Measurements from ENCODE around the gene SPIRE1. TPM values are rescaled to one million over a fixed set of nuclear protein-coding genes. Genes with fewer than 3 reads are reported as not detected.

SPIRE1 gene
- total RNA-seq, 1 experiment from 2014 or later = 16.6 TPM

DNA sequence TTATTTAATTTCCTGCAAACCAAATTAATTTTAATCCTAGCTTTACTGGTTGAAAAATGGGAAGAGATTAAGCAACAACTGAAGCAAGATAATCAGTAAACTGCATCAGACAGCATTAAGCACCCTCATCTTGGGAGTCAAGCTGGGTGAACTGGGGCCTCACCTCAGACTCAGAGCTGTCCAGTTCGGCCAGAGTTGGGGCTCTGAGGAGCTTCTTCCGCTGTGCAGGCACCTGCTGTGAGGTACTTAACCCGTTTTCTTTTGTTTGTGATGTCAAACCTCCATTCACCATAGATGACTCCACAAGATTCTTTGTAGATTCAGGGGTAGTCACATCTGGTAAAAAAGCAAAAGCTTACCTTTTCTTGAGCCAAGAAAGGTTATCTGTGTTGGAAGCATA lies 178.4 kb downstream of the SPIRE1 start:
- H2BK20ac ChIP-seq (ENCODE audit: low read depth, low read length, poor library complexity, severe bottlenecking) = no peak overlapping the region
- H2AK5ac ChIP-seq (ENCODE audit: insufficient read length, low read length) = no peak overlapping the region
- H3K27ac ChIP-seq (ENCODE audit: insufficient read length, low read depth, low read length) = no peak overlapping the region
- H3K4me3 Mint-ChIP-seq = no peak overlapping the region; a peak in 1 of 5 replicates
- no peak overlapping the region for H4K91ac ChIP-seq (ENCODE audit: insufficient read length, low read depth, low read length)
- no peak overlapping the region for H4K8ac ChIP-seq (replicated peaks; ENCODE audit: insufficient read length, low read depth, low read length)
- no peak overlapping the region for H2BK15ac ChIP-seq (ENCODE audit: low read depth, low read length)
- no peak overlapping the region for H3K18ac ChIP-seq (ENCODE audit: insufficient read length, low read depth, low read length)
- no peak overlapping the region for H3K23ac ChIP-seq (ENCODE audit: insufficient read length, low read depth, low read length)
- H2BK5ac ChIP-seq (ENCODE audit: insufficient read length, low read length) = no peak overlapping the region
- no peak overlapping the region for H2BK12ac ChIP-seq (ENCODE audit: insufficient read length, low read depth, low read length)
- no peaks in the 10 kb centered on the region for H3K23me2 ChIP-seq (ENCODE audit: insufficient read length, low read depth, low read length, poor library complexity, severe bottlenecking)
- H2BK120ac ChIP-seq (ENCODE audit: low read depth, low read length, poor library complexity, severe bottlenecking) = no peak overlapping the region
- H3K27me3 ChIP-seq (ENCODE audit: insufficient read depth, low read length) = no peaks in the 10 kb centered on the region
- no peak overlapping the region for H3K27ac Mint-ChIP-seq
- H3K79me2 ChIP-seq (ENCODE audit: insufficient read depth, low read length) = no peaks in the 10 kb centered on the region
- DNase-seq = no peak
- H3T11ph ChIP-seq (ENCODE audit: low read length) = no peak overlapping the region
- no peaks in the 10 kb centered on the region for H4K20me1 ChIP-seq (ENCODE audit: control insufficient read depth, insufficient read depth, insufficient read length)
- no peaks in the 10 kb centered on the region for H3K9me3 ChIP-seq (ENCODE audit: control insufficient read depth, low read depth, low read length)
- no peaks in the 10 kb centered on the region; a peak in 2 of 7 replicates for H3K36me3 Mint-ChIP-seq (ENCODE audit: insufficient read depth in 1 of 3, low read depth in 3 of 3)
- no peaks in the 10 kb centered on the region for H3K4me1 ChIP-seq (ENCODE audit: insufficient read depth, low read length)
- no peak overlapping the region for H2AFZ ChIP-seq (ENCODE audit: low read length)
- WGBS (ENCODE audit: extremely low coverage, insufficient read length, low lambda C conversion rate) = no CpG with 5 or more reads among the region's 3 CpGs
- TF ChIP-seq, protein P1, sequence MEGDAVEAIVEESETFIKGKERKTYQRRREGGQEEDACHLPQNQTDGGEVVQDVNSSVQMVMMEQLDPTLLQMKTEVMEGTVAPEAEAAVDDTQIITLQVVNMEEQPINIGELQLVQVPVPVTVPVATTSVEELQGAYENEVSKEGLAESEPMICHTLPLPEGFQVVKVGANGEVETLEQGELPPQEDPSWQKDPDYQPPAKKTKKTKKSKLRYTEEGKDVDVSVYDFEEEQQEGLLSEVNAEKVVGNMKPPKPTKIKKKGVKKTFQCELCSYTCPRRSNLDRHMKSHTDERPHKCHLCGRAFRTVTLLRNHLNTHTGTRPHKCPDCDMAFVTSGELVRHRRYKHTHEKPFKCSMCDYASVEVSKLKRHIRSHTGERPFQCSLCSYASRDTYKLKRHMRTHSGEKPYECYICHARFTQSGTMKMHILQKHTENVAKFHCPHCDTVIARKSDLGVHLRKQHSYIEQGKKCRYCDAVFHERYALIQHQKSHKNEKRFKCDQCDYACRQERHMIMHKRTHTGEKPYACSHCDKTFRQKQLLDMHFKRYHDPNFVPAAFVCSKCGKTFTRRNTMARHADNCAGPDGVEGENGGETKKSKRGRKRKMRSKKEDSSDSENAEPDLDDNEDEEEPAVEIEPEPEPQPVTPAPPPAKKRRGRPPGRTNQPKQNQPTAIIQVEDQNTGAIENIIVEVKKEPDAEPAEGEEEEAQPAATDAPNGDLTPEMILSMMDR (conservative IDR thresholded peaks at IDR 0.05) = no peak
- no peak overlapping the region for H3K56ac ChIP-seq (ENCODE audit: insufficient read length, low read depth, low read length)
- H4K5ac ChIP-seq (ENCODE audit: insufficient read length, low read depth, low read length) = no peak overlapping the region
- no peaks in the 10 kb centered on the region for H3K27me3 Mint-ChIP-seq (ENCODE audit: low read depth)
- no peak overlapping the region for H3K9ac ChIP-seq (ENCODE audit: extremely low read depth, insufficient read length, low read length)
- no peak overlapping the region for H3K4me2 ChIP-seq (ENCODE audit: insufficient read depth, insufficient read length, low read length)
- H3K9me3 Mint-ChIP-seq = no peaks in the 10 kb centered on the region
- no peak overlapping the region for H3K4ac ChIP-seq (ENCODE audit: low read depth, low read length)
- no peak overlapping the region for H3K14ac ChIP-seq (ENCODE audit: insufficient read depth, low read length)
- H3K4me1 Mint-ChIP-seq = peaks cover 13 to 19% of the 10 kb centered on the region in 2 experiments
- no peaks in the 10 kb centered on the region for H3K79me1 ChIP-seq (ENCODE audit: insufficient read depth, low read depth, low read length, poor library complexity, severe bottlenecking)

All from H9 (cell line).